GM21381 (cell line): ENCODE results near the gene FHOD1.

ENCODE experiments used
- ATAC-seq: cut with Tn5 transposase; IDR thresholded peaks from one replicate; pipeline ENCODE4 v1.9.1; 2021; ENCODE audit warnings: mild to moderate bottlenecking, moderate library complexity; ENCODE audit not compliant: unreplicated experiment

Gene FHOD1

DNA sequence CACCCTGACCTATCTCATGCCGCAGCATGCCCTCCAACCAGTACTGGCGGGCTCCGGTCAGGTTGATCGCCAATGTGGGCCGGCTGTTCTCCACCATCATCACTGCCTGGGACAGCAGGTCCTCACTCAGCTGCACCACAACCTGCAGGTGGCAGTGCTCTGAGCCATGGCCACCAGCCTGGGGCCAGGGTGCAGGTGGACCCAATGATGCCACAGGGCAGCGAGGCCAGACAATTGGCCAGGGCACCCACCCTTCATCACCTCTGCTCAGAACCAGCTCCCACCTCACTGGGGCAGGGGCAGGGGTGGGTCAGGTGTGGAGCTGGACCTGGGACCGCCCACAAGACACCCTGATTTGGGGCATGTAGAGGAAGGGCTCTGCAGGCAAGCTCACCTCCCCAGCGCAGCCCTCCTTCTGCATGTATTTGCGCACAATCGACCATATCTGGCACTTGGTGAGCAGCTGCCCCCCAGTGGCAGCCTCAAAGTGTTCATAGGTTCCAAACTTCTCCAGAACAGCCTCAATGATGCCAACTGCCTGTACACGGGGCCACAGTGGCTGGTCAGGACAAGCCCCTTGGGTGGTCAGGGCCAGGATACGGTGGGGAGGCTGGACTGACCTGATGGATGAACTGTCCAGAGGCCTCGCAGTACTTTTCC is 67.7 kb downstream of the FHOD1 start:
- ATAC-seq: no peak
